ENCODE measurements around the gene POLR2L. TPM values are rescaled to one million over a fixed set of nuclear protein-coding genes. Genes with fewer than 3 reads are reported as not detected.

The POLR2L gene
- total and polyA plus RNA-seq, 9 donors, result 4.9 to 89.3 (median 62.7) TPM

- Histone ChIP-seq H3K27me3 (no peaks in the 10 kb centered on the region), H3K36me3 (peaks cover 2% of the 10 kb centered on the region), H3K4me3 (peak overlapping the region; percentile 86), H3K27ac (peak overlapping the region; percentile 64 to 90), H3K9me3 (no peaks in the 10 kb centered on the region), H3K4me1 (ENCODE audit: insufficient read depth) (peaks cover 14% of the 10 kb centered on the region)
- DNase-seq, result peak; percentile 90 to 94 (median 92)
- TF ChIP-seq POLR2A (IDR thresholded peaks at IDR 0.05), result peak; percentile 80
- peak in 2 of 3 donors; percentile 14 to 47 for TF ChIP-seq CTCF (IDR thresholded peaks at IDR 0.05)
- no peak for TF ChIP-seq EP300 (IDR thresholded peaks at IDR 0.05)
- intact Hi-C loops (cut with DNase I), result no loop called here
- 0 to 1% (median 1%) methylated on average over 31 to 96 of the region's 96 CpGs for WGBS, 3 donors
These were observed 23.0 kb downstream of the POLR2L start for GRCh38 chr11:819129-819931.

- TF ChIP-seq POLR2A (IDR thresholded peaks at IDR 0.05) (peak; percentile 37), EP300 (IDR thresholded peaks at IDR 0.05) (no peak), CTCF (IDR thresholded peaks at IDR 0.05) (no peak)
- peak in 3 of 5 donors; percentile 65 to 79 (median 78) for DNase-seq
- intact Hi-C loops (cut with DNase I), result no loop called here
These were observed 23.8 kb downstream of the POLR2L start, which contains the start of gene PNPLA2 for GRCh38 chr11:818396-819128. TSS of gene PNPLA2 (plus strand) at chr11:818914. CDS start at chr11:819719, 805 bp downstream.

GRCh38 chr11:816433-816779, 25.9 kb downstream of the POLR2L start:
- intact Hi-C loops (cut with DNase I), result no loop called here
- no peaks in the 10 kb centered on the region for H3K27me3 ChIP-seq
- no peaks in the 10 kb centered on the region for H3K9me3 ChIP-seq
- no peak for TF ChIP-seq CTCF (IDR thresholded peaks at IDR 0.05)
- TF ChIP-seq EP300 (IDR thresholded peaks at IDR 0.05), result no peak
- no peak for TF ChIP-seq POLR2A (IDR thresholded peaks at IDR 0.05)
- H3K4me1 ChIP-seq (ENCODE audit: insufficient read depth), result peaks cover 13% of the 10 kb centered on the region
- H3K27ac ChIP-seq, result no peak overlapping the region
- no peak for DNase-seq
- no peaks in the 10 kb centered on the region for H3K36me3 ChIP-seq
- H3K4me3 ChIP-seq, result no peak overlapping the region
- WGBS, 3 donors, result 71 to 81% (median 72%) methylated on average over 11 of the region's 11 CpGs

More at GRCh38 chr11:818396-819128, 23.8 kb downstream of the POLR2L start, which contains the start of gene PNPLA2:
- Histone ChIP-seq H3K27ac (peak within 1 kb of the TSS; percentile 64 to 90), H3K27me3 (no peaks in the 10 kb centered on the region), H3K4me1 (ENCODE audit: insufficient read depth) (peaks cover 14% of the 10 kb centered on the region), H3K9me3 (no peaks in the 10 kb centered on the region), H3K4me3 (peak within 1 kb of the TSS; percentile 86), H3K36me3 (peaks cover 2% of the 10 kb centered on the region)
- 9 to 12% (median 10%) methylated on average over 20 of the region's 20 CpGs for WGBS, 3 donors

GRCh38 chr11:815675-816432, 26.5 kb downstream of the POLR2L start:
- TF ChIP-seq CTCF (IDR thresholded peaks at IDR 0.05) (no peak), EP300 (IDR thresholded peaks at IDR 0.05) (no peak), POLR2A (IDR thresholded peaks at IDR 0.05) (no peak)
- no peaks in the 10 kb centered on the region for H3K9me3 ChIP-seq
- intact Hi-C loops (cut with DNase I), result no loop called here
- no peaks in the 10 kb centered on the region for H3K36me3 ChIP-seq
- peaks cover 11% of the 10 kb centered on the region for H3K4me1 ChIP-seq (ENCODE audit: insufficient read depth)
- DNase-seq, result no peak
- 77 to 84% (median 84%) methylated on average over 11 of the region's 11 CpGs for WGBS, 3 donors
- H3K27me3 ChIP-seq, result no peaks in the 10 kb centered on the region
- H3K4me3 ChIP-seq, result no peak overlapping the region
- no peak overlapping the region for H3K27ac ChIP-seq

All from ovary (tissue), 9 donors.